ENCODE measurements around the gene MIEF1. TPM values are rescaled to one million over a fixed set of nuclear protein-coding genes. Genes with fewer than 3 reads are reported as not detected.

Gene MIEF1
- total and polyA plus RNA-seq, 2 experiments from 2014 or later = 13.2 to 40.1 TPM

DNA sequence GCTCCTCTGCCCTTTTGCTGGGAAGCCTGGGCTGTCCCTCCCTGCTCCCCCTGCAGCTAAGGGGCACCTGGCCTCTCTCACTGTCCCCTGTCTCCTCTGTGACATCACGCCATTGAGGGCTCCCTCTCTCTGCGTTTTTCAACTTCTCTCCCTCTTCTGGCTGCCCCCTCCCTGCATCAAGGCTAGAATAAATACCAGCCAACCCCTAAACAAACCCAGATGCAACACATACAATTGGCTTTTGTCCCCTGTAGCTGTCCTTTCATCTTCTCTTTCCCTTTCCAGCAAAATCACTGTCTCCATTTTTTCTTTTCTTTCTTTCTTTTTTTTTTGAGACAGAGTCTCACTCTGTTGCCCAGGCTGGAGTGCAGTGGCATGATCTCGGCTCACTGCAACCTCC, 3.3 kb upstream of the MIEF1 start (continued):
- TF ChIP-seq, protein P1, sequence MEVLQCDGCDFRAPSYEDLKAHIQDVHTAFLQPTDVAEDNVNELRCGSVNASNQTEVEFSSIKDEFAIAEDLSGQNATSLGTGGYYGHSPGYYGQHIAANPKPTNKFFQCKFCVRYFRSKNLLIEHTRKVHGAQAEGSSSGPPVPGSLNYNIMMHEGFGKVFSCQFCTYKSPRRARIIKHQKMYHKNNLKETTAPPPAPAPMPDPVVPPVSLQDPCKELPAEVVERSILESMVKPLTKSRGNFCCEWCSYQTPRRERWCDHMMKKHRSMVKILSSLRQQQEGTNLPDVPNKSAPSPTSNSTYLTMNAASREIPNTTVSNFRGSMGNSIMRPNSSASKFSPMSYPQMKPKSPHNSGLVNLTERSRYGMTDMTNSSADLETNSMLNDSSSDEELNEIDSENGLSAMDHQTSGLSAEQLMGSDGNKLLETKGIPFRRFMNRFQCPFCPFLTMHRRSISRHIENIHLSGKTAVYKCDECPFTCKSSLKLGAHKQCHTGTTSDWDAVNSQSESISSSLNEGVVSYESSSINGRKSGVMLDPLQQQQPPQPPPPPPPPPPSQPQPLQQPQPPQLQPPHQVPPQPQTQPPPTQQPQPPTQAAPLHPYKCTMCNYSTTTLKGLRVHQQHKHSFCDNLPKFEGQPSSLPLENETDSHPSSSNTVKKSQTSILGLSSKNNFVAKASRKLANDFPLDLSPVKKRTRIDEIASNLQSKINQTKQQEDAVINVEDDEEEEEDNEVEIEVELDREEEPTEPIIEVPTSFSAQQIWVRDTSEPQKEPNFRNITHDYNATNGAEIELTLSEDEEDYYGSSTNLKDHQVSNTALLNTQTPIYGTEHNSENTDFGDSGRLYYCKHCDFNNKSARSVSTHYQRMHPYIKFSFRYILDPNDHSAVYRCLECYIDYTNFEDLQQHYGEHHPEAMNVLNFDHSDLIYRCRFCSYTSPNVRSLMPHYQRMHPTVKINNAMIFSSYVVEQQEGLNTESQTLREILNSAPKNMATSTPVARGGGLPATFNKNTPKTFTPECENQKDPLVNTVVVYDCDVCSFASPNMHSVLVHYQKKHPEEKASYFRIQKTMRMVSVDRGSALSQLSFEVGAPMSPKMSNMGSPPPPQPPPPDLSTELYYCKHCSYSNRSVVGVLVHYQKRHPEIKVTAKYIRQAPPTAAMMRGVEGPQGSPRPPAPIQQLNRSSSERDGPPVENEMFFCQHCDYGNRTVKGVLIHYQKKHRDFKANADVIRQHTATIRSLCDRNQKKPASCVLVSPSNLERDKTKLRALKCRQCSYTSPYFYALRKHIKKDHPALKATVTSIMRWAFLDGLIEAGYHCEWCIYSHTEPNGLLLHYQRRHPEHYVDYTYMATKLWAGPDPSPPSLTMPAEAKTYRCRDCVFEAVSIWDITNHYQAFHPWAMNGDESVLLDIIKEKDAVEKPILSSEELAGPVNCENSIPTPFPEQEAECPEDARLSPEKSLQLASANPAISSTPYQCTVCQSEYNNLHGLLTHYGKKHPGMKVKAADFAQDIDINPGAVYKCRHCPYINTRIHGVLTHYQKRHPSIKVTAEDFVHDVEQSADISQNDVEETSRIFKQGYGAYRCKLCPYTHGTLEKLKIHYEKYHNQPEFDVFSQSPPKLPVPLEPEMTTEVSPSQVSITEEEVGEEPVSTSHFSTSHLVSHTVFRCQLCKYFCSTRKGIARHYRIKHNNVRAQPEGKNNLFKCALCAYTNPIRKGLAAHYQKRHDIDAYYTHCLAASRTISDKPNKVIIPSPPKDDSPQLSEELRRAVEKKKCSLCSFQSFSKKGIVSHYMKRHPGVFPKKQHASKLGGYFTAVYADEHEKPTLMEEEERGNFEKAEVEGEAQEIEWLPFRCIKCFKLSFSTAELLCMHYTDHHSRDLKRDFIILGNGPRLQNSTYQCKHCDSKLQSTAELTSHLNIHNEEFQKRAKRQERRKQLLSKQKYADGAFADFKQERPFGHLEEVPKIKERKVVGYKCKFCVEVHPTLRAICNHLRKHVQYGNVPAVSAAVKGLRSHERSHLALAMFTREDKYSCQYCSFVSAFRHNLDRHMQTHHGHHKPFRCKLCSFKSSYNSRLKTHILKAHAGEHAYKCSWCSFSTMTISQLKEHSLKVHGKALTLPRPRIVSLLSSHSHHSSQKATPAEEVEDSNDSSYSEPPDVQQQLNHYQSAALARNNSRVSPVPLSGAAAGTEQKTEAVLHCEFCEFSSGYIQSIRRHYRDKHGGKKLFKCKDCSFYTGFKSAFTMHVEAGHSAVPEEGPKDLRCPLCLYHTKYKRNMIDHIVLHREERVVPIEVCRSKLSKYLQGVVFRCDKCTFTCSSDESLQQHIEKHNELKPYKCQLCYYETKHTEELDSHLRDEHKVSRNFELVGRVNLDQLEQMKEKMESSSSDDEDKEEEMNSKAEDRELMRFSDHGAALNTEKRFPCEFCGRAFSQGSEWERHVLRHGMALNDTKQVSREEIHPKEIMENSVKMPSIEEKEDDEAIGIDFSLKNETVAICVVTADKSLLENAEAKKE (CRISPR knock-in tag; IDR thresholded peaks at IDR 0.05) = no peak
- TF ChIP-seq EZH2 (IDR thresholded peaks at IDR 0.05; ENCODE audit: low read depth, unreplicated experiment) (no peak), NANOG (IDR thresholded peaks at IDR 0.05; ENCODE audit: borderline replicate concordance) (no peak), ZNF114 (CRISPR knock-in tag; IDR thresholded peaks at IDR 0.05) (no peak)

DNA sequence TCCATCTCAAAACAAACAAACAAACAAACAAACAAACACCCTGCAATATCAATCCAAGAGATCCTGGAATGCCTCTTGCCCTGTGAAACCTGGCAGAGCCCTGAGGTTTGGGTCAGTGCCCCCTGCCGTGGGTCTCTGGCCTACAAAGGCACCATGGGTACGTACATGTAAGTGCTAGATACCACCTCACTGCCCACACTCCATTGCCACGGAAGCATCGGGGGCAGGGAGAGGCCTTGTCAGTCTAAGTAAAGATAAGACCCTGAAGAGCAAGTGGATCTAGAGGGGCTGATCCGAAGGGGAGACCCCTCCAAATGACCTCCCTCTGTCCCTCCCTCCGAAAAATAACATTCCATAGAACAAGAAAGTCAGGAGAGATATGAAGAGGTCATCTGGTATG, 2.0 kb upstream of the MIEF1 start:
- no peak overlapping the region for H3K4me2 ChIP-seq
- H3K27me3 Mint-ChIP-seq (ENCODE audit: insufficient read depth, low read depth, poor library complexity) = peaks cover 51% of the 10 kb centered on the region
- H3K27ac Mint-ChIP-seq = no peak overlapping the region
- H3K36me3 ChIP-seq (ENCODE audit: insufficient read depth) = peaks cover 5% of the 10 kb centered on the region; the same call in 1 of the 2 replicates
- ATAC-seq (no peak), DNase-seq (ENCODE audit: low spot score) (no peak)
- H2AFZ ChIP-seq = no peak overlapping the region
- H3K27ac ChIP-seq (ENCODE audit: low read depth) = no peak overlapping the region
- H3K36me3 Mint-ChIP-seq (ENCODE audit: low read depth) = peaks cover 14% of the 10 kb centered on the region
- H3K4me3 ChIP-seq = no peak overlapping the region
- peaks cover 13% of the 10 kb centered on the region for H3K4me1 ChIP-seq (ENCODE audit: insufficient read depth)
- no peak for TF ChIP-seq ZNF331 (CRISPR knock-in tag; IDR thresholded peaks at IDR 0.05; ENCODE audit: low read depth)
- TF ChIP-seq NANOG (IDR thresholded peaks at IDR 0.05; ENCODE audit: borderline replicate concordance) = no peak
- TF ChIP-seq, protein P2, sequence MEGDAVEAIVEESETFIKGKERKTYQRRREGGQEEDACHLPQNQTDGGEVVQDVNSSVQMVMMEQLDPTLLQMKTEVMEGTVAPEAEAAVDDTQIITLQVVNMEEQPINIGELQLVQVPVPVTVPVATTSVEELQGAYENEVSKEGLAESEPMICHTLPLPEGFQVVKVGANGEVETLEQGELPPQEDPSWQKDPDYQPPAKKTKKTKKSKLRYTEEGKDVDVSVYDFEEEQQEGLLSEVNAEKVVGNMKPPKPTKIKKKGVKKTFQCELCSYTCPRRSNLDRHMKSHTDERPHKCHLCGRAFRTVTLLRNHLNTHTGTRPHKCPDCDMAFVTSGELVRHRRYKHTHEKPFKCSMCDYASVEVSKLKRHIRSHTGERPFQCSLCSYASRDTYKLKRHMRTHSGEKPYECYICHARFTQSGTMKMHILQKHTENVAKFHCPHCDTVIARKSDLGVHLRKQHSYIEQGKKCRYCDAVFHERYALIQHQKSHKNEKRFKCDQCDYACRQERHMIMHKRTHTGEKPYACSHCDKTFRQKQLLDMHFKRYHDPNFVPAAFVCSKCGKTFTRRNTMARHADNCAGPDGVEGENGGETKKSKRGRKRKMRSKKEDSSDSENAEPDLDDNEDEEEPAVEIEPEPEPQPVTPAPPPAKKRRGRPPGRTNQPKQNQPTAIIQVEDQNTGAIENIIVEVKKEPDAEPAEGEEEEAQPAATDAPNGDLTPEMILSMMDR (conservative IDR thresholded peaks at IDR 0.05; ENCODE audit: low read depth in 2 of 2) = no peak
- no peaks in the 10 kb centered on the region; the same call in none of the 3 replicates for H3K9me3 Mint-ChIP-seq
- peaks cover 20% of the 10 kb centered on the region for H3K27me3 ChIP-seq (ENCODE audit: insufficient read depth)
- no peaks in the 10 kb centered on the region for H3K9me2 ChIP-seq (ENCODE audit: insufficient read depth)
- peaks cover 10% of the 10 kb centered on the region; the same call in 1 of the 2 replicates for H3F3A ChIP-seq (replicated peaks; ENCODE audit: low read depth)
- H3K4me1 Mint-ChIP-seq = peaks cover 11% of the 10 kb centered on the region
- peaks cover 21% of the 10 kb centered on the region for H3K79me2 ChIP-seq (replicated peaks; ENCODE audit: insufficient read depth)
- no peak overlapping the region for H3K4me3 Mint-ChIP-seq
- peaks cover 25% of the 10 kb centered on the region for H4K20me1 ChIP-seq (replicated peaks; ENCODE audit: insufficient read depth)

Data from GM23338 (cell line).